Measurements from ENCODE around the gene DNAJA4.

The DNAJA4 gene

GRCh38 chr15:78247911-78248310 lies 16.5 kb upstream of the DNAJA4 start:
- no peak for FAIRE-seq
- TF ChIP-seq TAF1 (IDR thresholded peaks at IDR 0.05; ENCODE audit: borderline replicate concordance, low read depth, low read length) (no peak), POLR2AphosphoS5 (IDR thresholded peaks at IDR 0.05; ENCODE audit: low read depth, low read length) (no peak), POLR2A (IDR thresholded peaks at IDR 0.05; ENCODE audit: low read depth, low read length) (no peak)
- DNase-seq (ENCODE audit: insufficient read length) = no peak

- no peak for DNase-seq (ENCODE audit: insufficient read length)
- no peak for FAIRE-seq
- TF ChIP-seq POLR2AphosphoS5 (IDR thresholded peaks at IDR 0.05; ENCODE audit: low read depth, low read length) (no peak), TAF1 (IDR thresholded peaks at IDR 0.05; ENCODE audit: borderline replicate concordance, low read depth, low read length) (no peak), POLR2A (IDR thresholded peaks at IDR 0.05; ENCODE audit: low read depth, low read length) (no peak)
These were observed 15.2 kb upstream of the DNAJA4 start for GRCh38 chr15:78249131-78249530.

- TF ChIP-seq POLR2AphosphoS5 (IDR thresholded peaks at IDR 0.05; ENCODE audit: low read depth, low read length) (no peak), POLR2A (IDR thresholded peaks at IDR 0.05; ENCODE audit: low read depth, low read length) (no peak), TAF1 (IDR thresholded peaks at IDR 0.05; ENCODE audit: borderline replicate concordance, low read depth, low read length) (no peak)
- DNase-seq (ENCODE audit: insufficient read length) = no peak
- no peak for FAIRE-seq
These were observed 13.2 kb upstream of the DNAJA4 start for GRCh38 chr15:78251136-78251535.

DNA sequence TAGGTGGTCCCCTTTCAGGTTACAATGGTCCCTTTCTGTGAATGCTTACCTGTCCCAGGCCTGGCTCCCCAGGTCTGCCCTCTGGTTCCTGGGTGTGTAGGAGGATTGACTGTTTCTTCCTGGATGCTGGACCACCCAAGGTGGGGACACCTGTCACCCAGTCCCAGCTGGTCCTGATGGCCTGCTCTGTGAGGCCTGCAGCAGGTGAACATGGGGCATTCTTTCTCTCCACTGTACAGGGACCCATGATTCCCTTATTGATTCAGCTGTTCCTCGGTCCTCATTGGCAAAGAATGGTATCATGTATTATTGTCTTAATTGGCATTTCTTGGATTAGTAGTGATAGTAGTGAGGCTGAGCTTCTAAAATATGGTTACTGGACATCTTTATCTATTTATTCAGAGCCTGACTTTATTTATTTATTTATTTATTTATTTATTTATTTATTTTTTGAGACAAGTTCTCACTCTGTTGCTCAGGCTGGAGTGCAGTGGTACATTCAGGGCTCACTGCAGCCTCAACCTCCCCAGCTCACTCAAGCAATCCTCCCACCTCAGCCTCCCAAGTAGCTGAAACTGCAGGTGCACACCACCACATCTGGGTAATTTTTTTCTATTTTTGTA lies 8.8 kb upstream of the DNAJA4 start:
- DNase-seq (ENCODE audit: insufficient read length) (no peak), FAIRE-seq (no peak)

GRCh38 chr15:78256044-78256437 lies 8.3 kb upstream of the DNAJA4 start:
- TF ChIP-seq POLR2A (IDR thresholded peaks at IDR 0.05; ENCODE audit: low read depth, low read length) (no peak), POLR2AphosphoS5 (IDR thresholded peaks at IDR 0.05; ENCODE audit: low read depth, low read length) (no peak), TAF1 (IDR thresholded peaks at IDR 0.05; ENCODE audit: borderline replicate concordance, low read depth, low read length) (no peak)
- FAIRE-seq (no peak), DNase-seq (ENCODE audit: insufficient read length) (no peak)

More for the DNA sequence above, 8.8 kb upstream of the DNAJA4 start:
- TF ChIP-seq TAF1 (IDR thresholded peaks at IDR 0.05; ENCODE audit: borderline replicate concordance, low read depth, low read length) (no peak), POLR2AphosphoS5 (IDR thresholded peaks at IDR 0.05; ENCODE audit: low read depth, low read length) (no peak), POLR2A (IDR thresholded peaks at IDR 0.05; ENCODE audit: low read depth, low read length) (no peak)

GRCh38 chr15:78257681-78258080 lies 6.7 kb upstream of the DNAJA4 start:
- no peak for TF ChIP-seq TAF1 (IDR thresholded peaks at IDR 0.05; ENCODE audit: borderline replicate concordance, low read depth, low read length)
- TF ChIP-seq POLR2A (IDR thresholded peaks at IDR 0.05; ENCODE audit: low read depth, low read length) = no peak
- TF ChIP-seq POLR2AphosphoS5 (IDR thresholded peaks at IDR 0.05; ENCODE audit: low read depth, low read length) = no peak
- DNase-seq (ENCODE audit: insufficient read length) (no peak), FAIRE-seq (no peak)

GRCh38 chr15:78259232-78259631 lies 5.1 kb upstream of the DNAJA4 start:
- no peak for TF ChIP-seq POLR2AphosphoS5 (IDR thresholded peaks at IDR 0.05; ENCODE audit: low read depth, low read length)
- no peak for TF ChIP-seq TAF1 (IDR thresholded peaks at IDR 0.05; ENCODE audit: borderline replicate concordance, low read depth, low read length)
- no peak for TF ChIP-seq POLR2A (IDR thresholded peaks at IDR 0.05; ENCODE audit: low read depth, low read length)
- no peak for DNase-seq (ENCODE audit: insufficient read length)
- no peak for FAIRE-seq

- DNase-seq (ENCODE audit: insufficient read length) (no peak), FAIRE-seq (no peak)
- TF ChIP-seq POLR2A (IDR thresholded peaks at IDR 0.05; ENCODE audit: low read depth, low read length) = no peak
- no peak for TF ChIP-seq POLR2AphosphoS5 (IDR thresholded peaks at IDR 0.05; ENCODE audit: low read depth, low read length)
- TF ChIP-seq TAF1 (IDR thresholded peaks at IDR 0.05; ENCODE audit: borderline replicate concordance, low read depth, low read length) = no peak
These were observed 3.9 kb upstream of the DNAJA4 start for GRCh38 chr15:78260489-78260888.

- DNase-seq (ENCODE audit: insufficient read length) (no peak), FAIRE-seq (no peak)
- no peak for TF ChIP-seq TAF1 (IDR thresholded peaks at IDR 0.05; ENCODE audit: borderline replicate concordance, low read depth, low read length)
- no peak for TF ChIP-seq POLR2AphosphoS5 (IDR thresholded peaks at IDR 0.05; ENCODE audit: low read depth, low read length)
- TF ChIP-seq POLR2A (IDR thresholded peaks at IDR 0.05; ENCODE audit: low read depth, low read length) = no peak
These were observed 3.3 kb upstream of the DNAJA4 start for GRCh38 chr15:78261062-78261461.

DNA sequence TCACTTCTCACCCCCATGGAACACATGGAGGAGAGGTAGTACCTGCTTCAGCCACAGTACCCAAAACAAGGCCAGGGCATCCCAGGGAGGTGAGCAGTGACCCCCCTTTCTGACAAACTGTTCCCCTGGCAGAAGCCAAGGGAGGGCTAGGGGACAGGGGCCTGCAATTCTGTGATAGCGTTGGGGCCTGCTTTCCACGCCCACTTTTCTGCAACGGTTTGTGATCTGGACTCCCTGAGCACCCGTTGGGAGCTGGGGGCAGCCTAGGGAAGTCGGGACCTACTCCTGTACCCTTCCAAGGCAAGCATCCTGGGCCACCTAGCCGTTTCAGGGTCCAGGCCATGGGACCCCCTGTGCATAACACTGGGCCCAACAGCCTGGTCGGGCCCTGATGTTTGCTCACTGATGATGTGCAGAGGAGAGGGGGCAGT lies 996 bp upstream of the DNAJA4 start:
- FAIRE-seq (no peak), DNase-seq (ENCODE audit: insufficient read length) (no peak)
- TF ChIP-seq TAF1 (IDR thresholded peaks at IDR 0.05; ENCODE audit: borderline replicate concordance, low read depth, low read length) (no peak), POLR2A (IDR thresholded peaks at IDR 0.05; ENCODE audit: low read depth, low read length) (no peak), POLR2AphosphoS5 (IDR thresholded peaks at IDR 0.05; ENCODE audit: low read depth, low read length) (no peak)

DNA sequence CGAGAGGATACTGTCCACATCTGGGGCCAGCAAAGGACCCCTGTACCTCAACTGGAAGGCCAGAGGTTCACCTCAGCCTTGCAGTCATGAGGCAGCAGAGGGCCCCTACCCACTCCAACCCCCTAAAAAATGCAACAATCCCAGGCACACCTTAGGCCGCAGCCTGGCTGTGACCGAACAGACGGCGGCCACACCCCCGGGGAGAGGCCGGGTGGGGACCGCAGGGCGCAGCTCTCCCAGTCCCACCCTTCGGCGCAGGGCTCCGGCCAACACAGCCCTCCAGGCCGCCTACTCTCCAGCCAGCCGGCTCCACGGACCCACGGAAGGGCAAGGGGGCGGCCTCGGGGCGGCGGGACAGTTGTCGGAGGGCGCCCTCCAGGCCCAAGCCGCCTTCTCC lies 457 bp upstream of the DNAJA4 start:
- FAIRE-seq (no peak), DNase-seq (ENCODE audit: insufficient read length) (no peak)
- no peak for TF ChIP-seq POLR2AphosphoS5 (IDR thresholded peaks at IDR 0.05; ENCODE audit: low read depth, low read length)
- TF ChIP-seq POLR2A (IDR thresholded peaks at IDR 0.05; ENCODE audit: low read depth, low read length) = no peak
- no peak for TF ChIP-seq TAF1 (IDR thresholded peaks at IDR 0.05; ENCODE audit: borderline replicate concordance, low read depth, low read length)

GRCh38 chr15:78265137-78265460 lies 737 bp downstream of the DNAJA4 start:
- FAIRE-seq = no peak

More at GRCh38 chr15:78265137-78265460, 737 bp downstream of the DNAJA4 start:
- no peak for DNase-seq (ENCODE audit: insufficient read length)
- no peak for TF ChIP-seq POLR2A (IDR thresholded peaks at IDR 0.05; ENCODE audit: low read depth, low read length)
- no peak for TF ChIP-seq POLR2AphosphoS5 (IDR thresholded peaks at IDR 0.05; ENCODE audit: low read depth, low read length)
- TF ChIP-seq TAF1 (IDR thresholded peaks at IDR 0.05; ENCODE audit: borderline replicate concordance, low read depth, low read length) = no peak
